ENCODE measurements around the gene RPN2.

- TF ChIP-seq, protein P1, sequence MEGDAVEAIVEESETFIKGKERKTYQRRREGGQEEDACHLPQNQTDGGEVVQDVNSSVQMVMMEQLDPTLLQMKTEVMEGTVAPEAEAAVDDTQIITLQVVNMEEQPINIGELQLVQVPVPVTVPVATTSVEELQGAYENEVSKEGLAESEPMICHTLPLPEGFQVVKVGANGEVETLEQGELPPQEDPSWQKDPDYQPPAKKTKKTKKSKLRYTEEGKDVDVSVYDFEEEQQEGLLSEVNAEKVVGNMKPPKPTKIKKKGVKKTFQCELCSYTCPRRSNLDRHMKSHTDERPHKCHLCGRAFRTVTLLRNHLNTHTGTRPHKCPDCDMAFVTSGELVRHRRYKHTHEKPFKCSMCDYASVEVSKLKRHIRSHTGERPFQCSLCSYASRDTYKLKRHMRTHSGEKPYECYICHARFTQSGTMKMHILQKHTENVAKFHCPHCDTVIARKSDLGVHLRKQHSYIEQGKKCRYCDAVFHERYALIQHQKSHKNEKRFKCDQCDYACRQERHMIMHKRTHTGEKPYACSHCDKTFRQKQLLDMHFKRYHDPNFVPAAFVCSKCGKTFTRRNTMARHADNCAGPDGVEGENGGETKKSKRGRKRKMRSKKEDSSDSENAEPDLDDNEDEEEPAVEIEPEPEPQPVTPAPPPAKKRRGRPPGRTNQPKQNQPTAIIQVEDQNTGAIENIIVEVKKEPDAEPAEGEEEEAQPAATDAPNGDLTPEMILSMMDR (IDR thresholded peaks at IDR 0.05), result no peak
- TF ChIP-seq POLR2AphosphoS5 (IDR thresholded peaks at IDR 0.05) (no peak), POLR2A (IDR thresholded peaks at IDR 0.05) (no peak)
These were observed 6.3 kb upstream of the RPN2 start for GRCh38 chr20:37172836-37173235.

Measured in gastroesophageal sphincter (tissue), 3 donors.